Measurements from ENCODE around the gene PABPC1L.

GRCh38 chr20:44891826-44892225 lies 18.0 kb upstream of the PABPC1L start:
- no peak for TF ChIP-seq CTCF (IDR thresholded peaks at IDR 0.05)
- no peak for TF ChIP-seq ARID4B (CRISPR knock-in tag; IDR thresholded peaks at IDR 0.05; ENCODE audit: borderline replicate concordance)

All from WTC11 (cell line).